Ovary (tissue), 3 donors: Measurements from ENCODE around the gene ZNF282.

ENCODE experiments used
- EP300 ChIP-seq: sonication (generic); formaldehyde crosslinking; IDR thresholded peaks from one replicate; pipeline ENCODE4 v1.6.1; 2017; ENCODE audit warnings: antibody characterized with exemption
- POLR2A ChIP-seq: fragments of 450-650 bp; IDR thresholded peaks from one replicate; pipeline ENCODE4 v1.6.1; 2017; ENCODE audit warnings: antibody characterized with exemption, mild to moderate bottlenecking, moderate library complexity
- TF ChIP-seq, protein P1 (sequence below), 3 donors: fragments of 450-650 bp in 2 of 3; fragments of 200-600 bp in 1 of 3; IDR thresholded peaks; one replicate each; pipeline versions ENCODE4 v1.5.1 to v1.8.0; 2016 to 2022; ENCODE audit warnings: antibody characterized with exemption in 3 of 3, mild to moderate bottlenecking in 1 of 3
- donor health status: DM: no; HTN: no; CAD: no.

DNA sequence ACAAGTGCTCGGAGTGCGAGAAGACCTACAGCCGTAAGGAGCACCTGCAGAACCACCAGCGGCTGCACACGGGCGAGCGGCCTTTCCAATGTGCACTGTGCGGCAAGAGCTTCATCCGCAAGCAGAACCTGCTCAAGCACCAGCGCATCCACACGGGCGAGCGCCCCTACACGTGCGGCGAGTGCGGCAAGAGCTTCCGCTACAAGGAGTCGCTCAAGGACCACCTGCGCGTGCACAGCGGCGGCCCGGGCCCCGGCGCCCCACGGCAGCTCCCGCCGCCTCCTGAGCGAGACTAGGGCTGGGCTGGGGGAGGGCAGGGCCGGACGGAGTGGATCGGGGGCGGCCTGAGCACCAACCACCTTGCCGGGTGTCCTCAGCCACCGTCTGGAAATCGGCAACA, 29.0 kb downstream of the ZNF282 start:
- TF ChIP-seq POLR2A: no peak
- TF ChIP-seq, protein P1, sequence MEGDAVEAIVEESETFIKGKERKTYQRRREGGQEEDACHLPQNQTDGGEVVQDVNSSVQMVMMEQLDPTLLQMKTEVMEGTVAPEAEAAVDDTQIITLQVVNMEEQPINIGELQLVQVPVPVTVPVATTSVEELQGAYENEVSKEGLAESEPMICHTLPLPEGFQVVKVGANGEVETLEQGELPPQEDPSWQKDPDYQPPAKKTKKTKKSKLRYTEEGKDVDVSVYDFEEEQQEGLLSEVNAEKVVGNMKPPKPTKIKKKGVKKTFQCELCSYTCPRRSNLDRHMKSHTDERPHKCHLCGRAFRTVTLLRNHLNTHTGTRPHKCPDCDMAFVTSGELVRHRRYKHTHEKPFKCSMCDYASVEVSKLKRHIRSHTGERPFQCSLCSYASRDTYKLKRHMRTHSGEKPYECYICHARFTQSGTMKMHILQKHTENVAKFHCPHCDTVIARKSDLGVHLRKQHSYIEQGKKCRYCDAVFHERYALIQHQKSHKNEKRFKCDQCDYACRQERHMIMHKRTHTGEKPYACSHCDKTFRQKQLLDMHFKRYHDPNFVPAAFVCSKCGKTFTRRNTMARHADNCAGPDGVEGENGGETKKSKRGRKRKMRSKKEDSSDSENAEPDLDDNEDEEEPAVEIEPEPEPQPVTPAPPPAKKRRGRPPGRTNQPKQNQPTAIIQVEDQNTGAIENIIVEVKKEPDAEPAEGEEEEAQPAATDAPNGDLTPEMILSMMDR (IDR thresholded peaks at IDR 0.05): no peak
- no peak for TF ChIP-seq EP300
